Measurements from ENCODE around the gene SLC22A4. TPM values are rescaled to one million over a fixed set of nuclear protein-coding genes. Genes with fewer than 3 reads are reported as not detected.

SLC22A4 gene
- total RNA-seq, 1 donor from 2014 or later: 1.8 TPM

GRCh38 chr5:132309679-132310078, 15.5 kb downstream of the SLC22A4 start:
- TF ChIP-seq CTCF (IDR thresholded peaks at IDR 0.05; ENCODE audit: insufficient read depth, low read length, poor library complexity, severe bottlenecking): no peak
- Histone ChIP-seq H3K4me3 (ENCODE audit: low read depth, low read length) (no peak overlapping the region), H3K27me3 (ENCODE audit: control insufficient read depth, insufficient read depth, low read length) (no peaks in the 10 kb centered on the region), H3K36me3 (ENCODE audit: control insufficient read depth, insufficient read depth, low read length) (no peaks in the 10 kb centered on the region)
- DNase-seq (ENCODE audit: low read depth): no peak

- DNase-seq (ENCODE audit: low read depth): no peak
- H3K4me3 ChIP-seq (ENCODE audit: low read depth, low read length): no peak overlapping the region
- no peaks in the 10 kb centered on the region for H3K36me3 ChIP-seq (ENCODE audit: control insufficient read depth, insufficient read depth, low read length)
- H3K27me3 ChIP-seq (ENCODE audit: control insufficient read depth, insufficient read depth, low read length): no peaks in the 10 kb centered on the region
- TF ChIP-seq CTCF (IDR thresholded peaks at IDR 0.05; ENCODE audit: insufficient read depth, low read length, poor library complexity, severe bottlenecking): no peak
Measured at GRCh38 chr5:132310141-132310834, 16.1 kb downstream of the SLC22A4 start.

GRCh38 chr5:132313366-132313765, 19.2 kb downstream of the SLC22A4 start:
- no peak for DNase-seq (ENCODE audit: low read depth)
- no peaks in the 10 kb centered on the region for H3K27me3 ChIP-seq (ENCODE audit: control insufficient read depth, insufficient read depth, low read length)
- no peak overlapping the region for H3K4me3 ChIP-seq (ENCODE audit: low read depth, low read length)
- no peaks in the 10 kb centered on the region for H3K36me3 ChIP-seq (ENCODE audit: control insufficient read depth, insufficient read depth, low read length)
- TF ChIP-seq CTCF (IDR thresholded peaks at IDR 0.05; ENCODE audit: insufficient read depth, low read length, poor library complexity, severe bottlenecking): no peak

GRCh38 chr5:132313961-132314432, 19.8 kb downstream of the SLC22A4 start:
- no peaks in the 10 kb centered on the region for H3K27me3 ChIP-seq (ENCODE audit: control insufficient read depth, insufficient read depth, low read length)
- no peak overlapping the region for H3K4me3 ChIP-seq (ENCODE audit: low read depth, low read length)
- no peaks in the 10 kb centered on the region for H3K36me3 ChIP-seq (ENCODE audit: control insufficient read depth, insufficient read depth, low read length)
- no peak for TF ChIP-seq CTCF (IDR thresholded peaks at IDR 0.05; ENCODE audit: insufficient read depth, low read length, poor library complexity, severe bottlenecking)
- no peak for DNase-seq (ENCODE audit: low read depth)

- H3K4me3 ChIP-seq (ENCODE audit: low read depth, low read length): no peak overlapping the region
- DNase-seq (ENCODE audit: low read depth): no peak
- H3K27me3 ChIP-seq (ENCODE audit: control insufficient read depth, insufficient read depth, low read length): no peaks in the 10 kb centered on the region
- no peaks in the 10 kb centered on the region for H3K36me3 ChIP-seq (ENCODE audit: control insufficient read depth, insufficient read depth, low read length)
- no peak for TF ChIP-seq CTCF (IDR thresholded peaks at IDR 0.05; ENCODE audit: insufficient read depth, low read length, poor library complexity, severe bottlenecking)
Measured at GRCh38 chr5:132315529-132316067, 21.4 kb downstream of the SLC22A4 start.

- H3K27me3 ChIP-seq (ENCODE audit: control insufficient read depth, insufficient read depth, low read length): no peaks in the 10 kb centered on the region
- DNase-seq (ENCODE audit: low read depth): no peak
- H3K36me3 ChIP-seq (ENCODE audit: control insufficient read depth, insufficient read depth, low read length): no peaks in the 10 kb centered on the region
- no peak overlapping the region for H3K4me3 ChIP-seq (ENCODE audit: low read depth, low read length)
- no peak for TF ChIP-seq CTCF (IDR thresholded peaks at IDR 0.05; ENCODE audit: insufficient read depth, low read length, poor library complexity, severe bottlenecking)
Measured at GRCh38 chr5:132319975-132320374, 25.8 kb downstream of the SLC22A4 start.
